Right atrium auricular region (tissue), 2 donors: ENCODE results near the gene HOMER1. TPM values are rescaled to one million over a fixed set of nuclear protein-coding genes. Genes with fewer than 3 reads are reported as not detected.

ENCODE experiments used
- DNase-seq: peaks from one replicate; pipeline ENCODE4 v3.0.0-alpha.2; 2019; ENCODE audit warnings: low spot score
- H3K27ac ChIP-seq, 2 donors: fragments of 200-600 bp; sonication (generic); 1 replicate in 1 of 2; 2 replicates in 1 of 2; pipeline ENCODE4 v1.5.1; 2016 to 2019
- H3K27me3 ChIP-seq, 2 donors: fragments of 200-600 bp; sonication (generic); one replicate each; pipeline versions ENCODE4 v1.5.1 to v1.6.0; 2017 to 2019
- H3K36me3 ChIP-seq: fragments of 200-600 bp; sonication (generic); one replicate; pipeline ENCODE4 v1.5.1; 2016
- H3K4me1 ChIP-seq, 2 donors: fragments of 200-600 bp; sonication (generic); one replicate each; pipeline versions ENCODE4 v1.5.1 to v1.6.0; 2017 to 2019
- H3K4me3 ChIP-seq, 2 donors: fragments of 200-600 bp; sonication (generic); 1 replicate in 1 of 2; 2 replicates in 1 of 2; pipeline ENCODE4 v1.5.1; 2017 to 2019; ENCODE audit warnings: mild to moderate bottlenecking in 1 of 2, moderate library complexity in 1 of 2
- H3K9me3 ChIP-seq, 2 donors: fragments of 200-600 bp; sonication (generic); one replicate each; pipeline ENCODE4 v1.5.1; 2019
- total RNA-seq, 2 donors: library from RNA; depleted of rRNA; stranded (reverse); fragments of >200 nt; gene quantifications; one replicate each; pipeline ENCODE4 v1.1.0, GENCODE V29; 2016
- TF ChIP-seq, protein P1 (sequence below), 2 donors: fragments of 200-600 bp; sonication (generic); IDR thresholded peaks; one replicate each; pipeline ENCODE4 v1.5.1; 2019; ENCODE audit warnings: antibody characterized with exemption in 2 of 2

HOMER1 gene
- total RNA-seq, 2 donors from 2014 or later, result 30.1 to 31.4 TPM

DNA sequence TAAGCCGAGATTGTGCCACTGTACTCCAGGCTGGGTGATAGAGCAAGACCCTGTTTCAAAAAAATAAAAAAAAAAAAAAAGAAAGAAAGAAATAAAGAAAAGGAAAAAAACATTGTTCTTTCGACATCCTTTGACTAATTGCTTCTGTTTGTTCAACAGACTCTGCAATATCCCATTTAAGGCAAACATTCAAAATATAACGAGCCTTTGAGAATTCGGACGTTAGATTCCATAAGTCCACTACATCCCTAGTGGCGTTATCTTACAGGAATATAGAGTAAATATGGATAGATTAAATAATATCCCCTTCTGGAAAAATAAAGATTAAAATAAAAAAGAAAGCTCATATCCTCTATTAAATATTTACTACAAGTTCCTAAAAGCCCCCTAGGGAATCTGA lies 27.0 kb upstream of the HOMER1 start:
- Histone ChIP-seq H3K9me3 (no peaks in the 10 kb centered on the region), H3K27ac (no peak overlapping the region), H3K4me3 (no peak overlapping the region), H3K27me3 (no peaks in the 10 kb centered on the region), H3K4me1 (no peaks in the 10 kb centered on the region), H3K36me3 (no peaks in the 10 kb centered on the region)
- DNase-seq, result no peak
- TF ChIP-seq, protein P1, sequence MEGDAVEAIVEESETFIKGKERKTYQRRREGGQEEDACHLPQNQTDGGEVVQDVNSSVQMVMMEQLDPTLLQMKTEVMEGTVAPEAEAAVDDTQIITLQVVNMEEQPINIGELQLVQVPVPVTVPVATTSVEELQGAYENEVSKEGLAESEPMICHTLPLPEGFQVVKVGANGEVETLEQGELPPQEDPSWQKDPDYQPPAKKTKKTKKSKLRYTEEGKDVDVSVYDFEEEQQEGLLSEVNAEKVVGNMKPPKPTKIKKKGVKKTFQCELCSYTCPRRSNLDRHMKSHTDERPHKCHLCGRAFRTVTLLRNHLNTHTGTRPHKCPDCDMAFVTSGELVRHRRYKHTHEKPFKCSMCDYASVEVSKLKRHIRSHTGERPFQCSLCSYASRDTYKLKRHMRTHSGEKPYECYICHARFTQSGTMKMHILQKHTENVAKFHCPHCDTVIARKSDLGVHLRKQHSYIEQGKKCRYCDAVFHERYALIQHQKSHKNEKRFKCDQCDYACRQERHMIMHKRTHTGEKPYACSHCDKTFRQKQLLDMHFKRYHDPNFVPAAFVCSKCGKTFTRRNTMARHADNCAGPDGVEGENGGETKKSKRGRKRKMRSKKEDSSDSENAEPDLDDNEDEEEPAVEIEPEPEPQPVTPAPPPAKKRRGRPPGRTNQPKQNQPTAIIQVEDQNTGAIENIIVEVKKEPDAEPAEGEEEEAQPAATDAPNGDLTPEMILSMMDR (IDR thresholded peaks at IDR 0.05), result no peak

DNA sequence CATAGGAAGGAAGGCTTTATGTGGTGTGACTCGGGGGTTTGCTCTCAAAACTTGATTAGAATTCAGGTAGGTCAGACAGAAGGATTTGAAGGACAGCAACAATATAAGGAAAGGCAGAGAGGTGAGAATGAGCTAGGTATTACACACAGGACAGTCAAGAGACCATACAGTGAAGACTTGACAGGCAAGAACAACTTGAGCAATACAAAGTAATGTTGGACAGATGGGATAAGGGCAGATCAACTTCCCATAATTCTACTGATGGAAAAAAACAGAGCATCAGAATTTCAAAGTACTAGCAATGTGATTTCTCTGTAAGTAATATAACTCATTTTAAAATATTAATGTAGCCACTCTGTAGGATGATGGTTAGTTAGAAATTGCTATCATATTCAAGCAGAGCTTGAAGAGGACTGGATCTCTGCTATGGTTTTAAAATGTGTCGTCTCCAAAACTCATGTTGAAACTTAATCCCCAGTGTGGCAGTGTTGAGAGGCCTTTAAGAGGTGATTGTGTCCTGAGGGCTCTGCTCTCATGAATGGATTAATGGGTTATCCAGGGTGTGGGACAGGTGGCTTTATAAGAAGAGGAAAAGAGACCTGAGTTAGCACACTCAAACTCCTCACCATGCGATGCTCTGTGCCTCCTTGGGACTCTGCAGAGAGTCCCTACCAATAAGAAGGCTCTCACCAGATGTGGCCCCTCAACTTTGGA lies 22.4 kb upstream of the HOMER1 start:
- Histone ChIP-seq H3K9me3 (no peaks in the 10 kb centered on the region), H3K27ac (no peak overlapping the region), H3K4me3 (no peak overlapping the region), H3K27me3 (no peaks in the 10 kb centered on the region), H3K36me3 (no peaks in the 10 kb centered on the region), H3K4me1 (no peaks in the 10 kb centered on the region)
- DNase-seq, result no peak
- TF ChIP-seq, protein P1 (IDR thresholded peaks at IDR 0.05), result peak in 1 of 2 donors; percentile 2

DNA sequence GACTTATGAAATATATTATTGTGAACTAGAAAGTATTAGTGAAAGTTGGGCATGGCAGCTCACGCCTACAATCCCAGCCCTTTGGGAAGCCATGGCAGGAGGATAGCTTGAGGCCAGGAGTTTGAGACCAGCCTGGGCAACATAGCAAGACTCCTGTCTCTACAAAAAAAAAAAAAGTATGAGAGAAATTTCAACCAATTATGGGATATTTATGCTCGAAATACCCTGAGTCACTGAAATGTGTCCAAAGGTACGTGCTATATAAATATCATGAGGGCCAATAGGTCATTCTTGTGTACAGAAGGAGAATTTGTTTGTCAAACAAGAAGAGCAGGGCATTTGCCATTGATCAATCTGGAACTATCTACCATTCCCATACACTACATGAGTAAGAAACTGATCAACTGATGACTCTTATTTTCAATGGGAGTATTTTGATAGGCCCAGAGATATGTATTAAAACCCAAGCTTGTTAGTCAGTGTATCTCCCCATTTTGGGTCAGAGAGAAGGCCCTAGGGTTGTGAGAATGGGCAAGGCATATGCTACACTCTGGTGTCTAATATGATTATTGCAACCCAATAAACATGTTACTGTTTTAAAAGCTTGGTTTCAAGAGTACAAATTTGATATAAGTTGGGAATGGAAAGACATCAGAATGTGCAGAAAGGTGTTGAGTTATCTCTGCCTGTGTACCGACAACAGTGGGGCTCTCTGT lies 21.7 kb upstream of the HOMER1 start:
- no peak overlapping the region for H3K4me3 ChIP-seq
- H3K4me1 ChIP-seq, result no peaks in the 10 kb centered on the region
- DNase-seq, result no peak
- H3K27me3 ChIP-seq, result no peaks in the 10 kb centered on the region
- H3K36me3 ChIP-seq, result no peaks in the 10 kb centered on the region
- H3K27ac ChIP-seq, result no peak overlapping the region
- TF ChIP-seq, protein P1 (IDR thresholded peaks at IDR 0.05), result peak in 1 of 2 donors; percentile 59
- no peaks in the 10 kb centered on the region for H3K9me3 ChIP-seq

DNA sequence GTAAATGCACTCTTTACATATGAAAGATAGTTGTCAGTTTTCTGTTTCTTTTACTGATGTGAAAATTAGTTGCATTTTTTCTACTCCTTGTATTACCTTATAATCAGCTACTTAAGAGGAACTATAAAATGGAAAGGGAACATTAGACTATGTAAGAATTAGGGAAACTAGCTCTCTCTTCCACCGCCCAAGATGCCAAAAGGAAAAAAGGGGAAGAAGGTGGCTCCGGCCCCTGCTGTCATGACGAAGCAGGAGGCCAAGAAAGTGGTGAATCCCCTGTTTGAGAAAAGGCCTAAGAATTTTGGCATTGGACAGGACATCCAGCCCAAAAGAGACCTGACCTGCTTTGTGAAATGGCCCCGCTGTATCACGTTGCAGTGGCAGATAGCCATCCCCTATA lies 15.2 kb upstream of the HOMER1 start:
- H3K4me1 ChIP-seq, result no peaks in the 10 kb centered on the region
- no peaks in the 10 kb centered on the region for H3K27me3 ChIP-seq
- H3K36me3 ChIP-seq, result no peaks in the 10 kb centered on the region
- DNase-seq, result no peak
- no peak overlapping the region for H3K27ac ChIP-seq
- H3K9me3 ChIP-seq, result peaks cover 3 to 11% of the 10 kb centered on the region in 2 donors
- TF ChIP-seq, protein P1 (IDR thresholded peaks at IDR 0.05), result no peak
- no peak overlapping the region for H3K4me3 ChIP-seq

DNA sequence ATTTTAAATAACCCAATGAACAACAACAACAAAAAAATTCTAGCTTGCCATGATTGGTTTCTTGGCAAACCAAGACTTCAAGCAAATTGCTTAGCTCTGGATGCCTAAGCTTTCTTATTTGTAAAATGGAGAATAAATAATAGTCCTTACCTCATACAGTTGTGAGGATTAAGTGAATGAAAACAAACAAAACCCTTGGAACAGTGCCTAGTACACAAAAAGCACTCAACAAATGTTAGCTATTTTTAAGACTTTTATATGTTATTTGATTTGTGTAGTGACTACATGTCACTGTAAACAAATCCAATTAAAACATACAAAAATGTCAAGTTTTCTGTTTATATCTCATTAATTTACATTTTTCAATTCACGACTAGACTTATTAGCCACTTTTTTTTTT lies 13.5 kb upstream of the HOMER1 start:
- Histone ChIP-seq H3K9me3 (peaks cover 3 to 11% of the 10 kb centered on the region in 2 donors), H3K36me3 (no peaks in the 10 kb centered on the region), H3K4me3 (no peak overlapping the region), H3K27ac (no peak overlapping the region), H3K27me3 (no peaks in the 10 kb centered on the region), H3K4me1 (no peaks in the 10 kb centered on the region)
- no peak for DNase-seq
- TF ChIP-seq, protein P1 (IDR thresholded peaks at IDR 0.05), result no peak
